ENCODE data around the gene CCDC40.
A peak's percentile ranks its signal among the peaks of the same experiment; 100 is the strongest.

The CCDC40 gene

GRCh38 chr17:80051681-80052080, 15.2 kb downstream of the CCDC40 start:
- DNase-seq, result no peak

GRCh38 chr17:80053102-80053501, 16.7 kb downstream of the CCDC40 start:
- no peak for DNase-seq

DNA sequence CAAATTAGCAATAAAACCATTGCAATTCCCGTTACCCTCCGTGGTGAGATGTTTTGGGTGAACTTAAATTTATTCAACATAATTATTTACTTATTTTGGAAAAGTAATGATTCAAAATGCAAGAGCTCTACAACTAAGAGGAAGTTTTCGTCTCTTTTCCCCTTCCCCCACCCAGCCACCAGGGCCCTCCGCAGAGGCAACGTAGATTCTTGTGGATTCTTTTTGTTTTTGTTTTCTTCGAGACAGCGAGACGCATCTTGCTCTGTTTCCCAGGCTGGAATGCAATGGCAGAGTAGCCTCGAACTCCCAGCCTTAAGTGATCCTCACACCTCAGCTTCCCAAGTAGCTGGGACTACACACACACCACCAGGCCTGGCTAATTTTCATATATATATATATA, 19.2 kb downstream of the CCDC40 start:
- no peak for DNase-seq

- DNase-seq, result no peak
Measured at GRCh38 chr17:80058311-80058955, 22.0 kb downstream of the CCDC40 start.

DNA sequence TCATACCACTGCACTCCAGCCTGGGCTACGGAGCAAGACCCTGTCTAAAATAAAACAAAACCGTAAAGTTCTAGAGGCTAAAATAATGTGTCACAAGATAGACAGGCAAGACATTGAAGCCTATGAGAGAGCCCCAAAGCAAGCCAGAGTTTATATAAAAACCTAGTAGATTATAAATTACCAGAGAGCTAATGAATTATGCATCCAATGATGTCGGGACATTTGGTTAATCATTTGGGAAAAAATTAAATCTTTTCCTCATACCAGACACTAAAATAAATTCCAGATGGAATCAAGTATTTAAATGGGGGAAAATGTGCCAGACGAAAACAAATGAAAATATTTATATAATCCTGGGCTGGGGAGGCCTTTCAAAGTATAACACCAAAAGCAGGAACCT, 24.2 kb downstream of the CCDC40 start:
- no peak for DNase-seq

DNA sequence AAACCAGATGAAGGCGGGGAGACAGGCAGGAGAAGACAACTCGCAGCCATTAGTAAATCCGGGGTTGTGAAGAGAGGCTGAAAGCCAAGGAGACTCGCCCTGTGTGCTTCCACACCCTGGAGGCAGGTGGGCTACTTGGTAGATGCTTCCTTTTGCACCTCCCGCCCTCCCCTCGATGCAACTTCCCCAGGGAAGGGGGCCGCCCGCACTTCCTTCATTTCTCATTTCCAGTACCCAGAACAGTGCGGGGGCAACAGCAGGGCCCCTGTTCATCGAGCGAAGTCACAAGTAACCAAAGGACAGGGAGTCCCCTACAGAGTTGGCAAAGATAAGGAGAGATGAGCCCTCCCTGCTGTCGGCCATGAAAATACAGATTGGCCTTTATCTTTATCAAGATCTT, 25.0 kb downstream of the CCDC40 start:
- no peak for DNase-seq

DNA sequence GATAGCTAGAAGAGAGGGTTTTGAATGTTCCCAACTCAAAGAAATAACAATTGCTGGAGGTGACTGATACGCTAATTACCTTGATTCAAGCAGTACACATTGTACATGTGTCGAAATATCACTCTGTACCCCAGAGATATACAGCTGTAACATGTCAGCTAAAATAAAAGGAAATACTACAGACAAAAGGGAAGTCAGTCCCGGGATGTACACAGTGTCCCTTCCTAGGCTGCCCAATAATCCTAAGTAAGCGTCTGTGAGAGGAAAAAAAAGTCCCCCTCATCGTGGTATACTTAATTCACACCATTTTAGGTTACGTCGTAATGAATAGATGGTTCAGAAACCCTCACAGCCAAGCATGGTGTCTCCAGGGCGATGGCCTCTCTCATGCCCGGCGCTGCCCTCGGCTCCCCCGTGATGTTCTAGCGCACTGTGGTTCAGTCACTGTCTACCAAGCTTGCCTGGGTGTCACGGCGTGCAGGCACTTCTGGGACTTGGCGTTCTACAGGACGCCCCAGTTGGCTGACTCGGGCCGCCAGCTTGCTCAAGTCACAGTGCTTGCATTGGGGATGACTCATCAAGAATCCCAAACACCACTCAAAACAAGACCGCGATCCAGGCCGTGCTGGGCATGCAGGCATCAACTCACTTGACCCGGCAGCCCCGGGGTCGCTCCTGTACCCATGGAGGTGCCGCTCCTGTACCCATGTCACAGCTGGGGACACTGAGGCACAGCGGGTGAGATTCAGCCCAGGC, 27.6 kb downstream of the CCDC40 start:
- no peak for DNase-seq

- no peak for DNase-seq
Measured at GRCh38 chr17:80064696-80065095, 28.3 kb downstream of the CCDC40 start.

DNA sequence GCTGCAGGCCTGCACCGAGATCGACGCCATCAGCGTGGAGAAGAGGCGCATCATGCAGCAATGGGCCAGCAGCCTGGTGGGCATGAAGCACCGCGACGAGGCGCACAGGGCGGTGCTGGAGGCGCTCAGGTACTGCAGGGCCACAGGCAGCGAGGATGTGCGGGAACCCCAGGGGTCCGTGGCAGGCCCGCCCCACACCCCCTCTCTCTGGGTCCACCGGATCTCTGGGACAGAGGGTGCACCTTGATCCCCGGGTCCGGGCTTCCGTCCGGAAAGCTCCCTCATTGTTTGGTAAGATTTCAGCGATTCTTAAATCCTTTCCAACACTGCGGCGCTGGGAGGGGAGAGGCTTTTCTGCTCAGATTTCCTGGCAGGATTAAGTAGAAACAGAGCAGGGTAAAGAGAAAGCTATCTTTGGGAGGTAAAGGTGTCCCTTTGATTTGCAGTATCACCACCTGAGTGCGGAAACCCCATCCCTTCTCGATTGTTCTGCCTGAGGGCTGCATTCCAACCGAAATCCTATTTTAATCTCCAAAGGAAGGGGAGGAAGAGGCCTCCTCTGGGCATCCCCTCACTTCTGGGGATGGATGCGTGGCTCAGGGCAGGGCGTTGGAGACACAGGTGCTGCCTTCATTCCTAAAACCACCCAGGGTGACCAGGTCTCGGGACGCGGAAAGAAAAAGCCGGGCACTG, 29.2 kb downstream of the CCDC40 start:
- no peak for DNase-seq

- DNase-seq, result no peak
Measured at GRCh38 chr17:80067393-80067986, 31.0 kb downstream of the CCDC40 start.

- DNase-seq, result no peak
Measured at GRCh38 chr17:80068301-80069222, 32.1 kb downstream of the CCDC40 start.

GRCh38 chr17:80070375-80071115, 34.1 kb downstream of the CCDC40 start:
- no peak for DNase-seq

- DNase-seq, result no peak
Measured at GRCh38 chr17:80071116-80071841, 34.8 kb downstream of the CCDC40 start.

- no peak for DNase-seq
Measured at GRCh38 chr17:80072410-80072809, 36.0 kb downstream of the CCDC40 start.

- no peak for DNase-seq
Measured at GRCh38 chr17:80080081-80080480, 43.6 kb downstream of the CCDC40 start.

DNA sequence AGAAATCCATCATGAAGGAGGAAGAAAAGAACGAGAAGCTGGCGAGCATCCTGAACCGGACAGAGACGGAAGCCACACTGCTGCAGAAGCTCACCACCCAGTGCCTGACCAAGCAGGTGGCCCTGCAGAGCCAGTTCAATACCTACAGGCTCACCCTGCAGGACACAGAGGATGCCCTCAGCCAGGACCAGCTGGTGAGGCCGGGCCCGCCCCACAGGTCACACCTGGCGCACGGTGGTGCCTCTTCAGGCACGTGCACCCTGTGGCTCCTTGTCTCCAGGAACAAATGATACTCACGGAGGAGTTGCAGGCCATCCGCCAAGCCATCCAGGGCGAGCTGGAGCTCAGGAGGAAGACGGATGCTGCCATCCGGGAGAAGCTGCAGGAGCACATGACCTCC, 45.2 kb downstream of the CCDC40 start:
- no peak for DNase-seq

- DNase-seq, result peak; percentile 23
Measured at GRCh38 chr17:80082403-80083135, 46.1 kb downstream of the CCDC40 start.

- no peak for DNase-seq
Measured at GRCh38 chr17:80083136-80083661, 46.8 kb downstream of the CCDC40 start.

DNA sequence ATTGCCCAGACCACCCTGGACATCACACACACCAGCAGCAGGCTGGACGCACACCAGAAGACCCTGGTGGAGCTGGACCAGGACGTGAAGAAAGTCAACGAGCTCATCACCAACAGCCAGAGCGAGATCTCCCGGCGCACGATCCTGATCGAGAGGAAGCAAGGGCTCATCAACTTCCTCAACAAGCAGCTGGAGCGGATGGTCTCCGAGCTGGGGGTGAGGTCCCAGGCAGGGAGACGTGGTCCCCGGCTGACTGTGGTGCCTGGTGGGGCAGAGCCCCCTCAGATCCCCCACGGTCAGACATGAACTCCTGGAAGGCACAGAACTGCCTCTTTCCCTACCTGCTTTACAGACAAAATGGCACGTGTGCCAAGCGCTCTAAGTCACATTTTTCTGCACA, 48.3 kb downstream of the CCDC40 start:
- DNase-seq, result no peak

DNA sequence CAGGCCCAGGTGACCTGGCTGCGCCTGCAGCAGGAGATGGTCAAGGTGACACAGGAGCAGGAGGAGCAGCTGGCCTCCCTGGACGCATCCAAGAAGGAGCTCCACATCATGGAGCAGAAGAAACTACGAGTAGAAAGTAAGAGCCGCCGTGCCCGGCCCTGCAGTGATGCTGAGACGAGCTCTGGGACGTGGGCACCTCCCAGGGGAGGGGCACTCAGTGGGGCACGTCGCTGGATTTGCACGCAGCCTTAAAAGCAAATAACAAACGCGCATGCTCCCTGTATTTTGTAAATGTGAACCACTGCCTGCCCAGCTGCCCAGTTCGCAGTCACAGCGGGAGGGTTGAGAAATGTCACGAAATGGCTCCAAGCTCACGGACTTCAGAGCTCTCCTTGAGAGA, 49.6 kb downstream of the CCDC40 start:
- no peak for DNase-seq
